Activated CD4-positive, alpha-beta T cell treated with anti-CD3 and anti-CD28 coated beads, Interleukin-2, amount 10 ng/mL, durations not matched to agents 24 days and 14 days (primary cell): ENCODE data around the gene TTC6. TPM values are rescaled to one million over a fixed set of nuclear protein-coding genes. Genes with fewer than 3 reads are reported as not detected.

Experiments
- total RNA-seq: library from RNA; stranded (reverse); gene quantifications from 2 replicates; pipeline ENCODE4 v1.2.3, GENCODE V29; 2022

Gene TTC6
- total RNA-seq, 1 donor from 2014 or later, result not detected

Other genes starting within 250 kb of the TTC6 start
- 0.07 TPM in 1 of 2 replicates, not detected in the other for gene FOXA1, start 380 bp upstream of the TTC6 start, total RNA-seq